ENCODE measurements around the gene PDE4B.

The PDE4B gene

DNA sequence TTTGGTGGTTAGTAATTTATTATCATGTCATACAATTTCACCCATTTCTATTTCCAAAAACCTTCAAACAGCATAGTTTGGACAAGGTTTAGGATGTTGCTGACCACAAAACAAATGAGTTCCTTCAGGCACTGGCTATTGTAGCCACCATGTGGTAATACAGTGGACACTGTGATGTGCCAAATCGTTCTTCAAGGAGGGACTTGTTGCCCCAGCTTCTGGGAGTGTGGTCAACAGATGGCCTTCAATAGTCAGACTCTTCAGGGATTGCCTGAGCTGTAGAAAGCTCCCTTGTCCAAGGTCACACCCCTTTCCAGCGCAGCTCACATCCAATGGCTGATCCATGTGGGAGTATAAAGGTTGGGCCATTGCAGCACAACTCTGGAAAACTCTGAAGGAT lies 2.6 kb downstream of the PDE4B start:
- H3K36me3 ChIP-seq (ENCODE audit: control insufficient read depth, insufficient read depth, low read length), result no peaks in the 10 kb centered on the region
- H3K4me1 ChIP-seq (ENCODE audit: control insufficient read depth, low read depth, low read length), result no peaks in the 10 kb centered on the region
- H4K8ac ChIP-seq (ENCODE audit: low read depth, low read length), result no peak overlapping the region
- no peak overlapping the region for H3K4ac ChIP-seq (ENCODE audit: low read depth, low read length)
- no peak overlapping the region for H2BK15ac ChIP-seq (replicated peaks; ENCODE audit: low read depth)
- no peak for DNase-seq
- no peak overlapping the region for H3K9ac ChIP-seq (ENCODE audit: low read length)
- no peak overlapping the region for H3K23ac ChIP-seq (ENCODE audit: low read length)
- no peak overlapping the region for H3K56ac ChIP-seq (ENCODE audit: low read length)
- no peak overlapping the region for H2AK5ac ChIP-seq (ENCODE audit: low read length)
- no peaks in the 10 kb centered on the region for H3K79me1 ChIP-seq (ENCODE audit: low read length)
- no peak overlapping the region for H3K4me2 ChIP-seq (ENCODE audit: low read length)
- no peak overlapping the region for H2BK120ac ChIP-seq (ENCODE audit: low read depth, low read length)
- H3K4me3 ChIP-seq (ENCODE audit: low read length), result no peak overlapping the region
- H3K79me2 ChIP-seq (ENCODE audit: control insufficient read depth, insufficient read depth, low read length), result no peaks in the 10 kb centered on the region
- no peak overlapping the region for H3K18ac ChIP-seq (ENCODE audit: low read length)
- no peak overlapping the region for H4K5ac ChIP-seq (ENCODE audit: low read length)
- H2BK5ac ChIP-seq (ENCODE audit: low read length), result no peak overlapping the region
- no peak overlapping the region for H3K27ac ChIP-seq (ENCODE audit: low read depth, low read length)
- WGBS (ENCODE audit: extremely low coverage, insufficient coverage, low lambda C conversion rate), result no CpG with 5 or more reads among the region's 2 CpGs
- H3K27me3 ChIP-seq (ENCODE audit: insufficient read depth, low read length, poor library complexity), result peaks cover 26% of the 10 kb centered on the region

DNA sequence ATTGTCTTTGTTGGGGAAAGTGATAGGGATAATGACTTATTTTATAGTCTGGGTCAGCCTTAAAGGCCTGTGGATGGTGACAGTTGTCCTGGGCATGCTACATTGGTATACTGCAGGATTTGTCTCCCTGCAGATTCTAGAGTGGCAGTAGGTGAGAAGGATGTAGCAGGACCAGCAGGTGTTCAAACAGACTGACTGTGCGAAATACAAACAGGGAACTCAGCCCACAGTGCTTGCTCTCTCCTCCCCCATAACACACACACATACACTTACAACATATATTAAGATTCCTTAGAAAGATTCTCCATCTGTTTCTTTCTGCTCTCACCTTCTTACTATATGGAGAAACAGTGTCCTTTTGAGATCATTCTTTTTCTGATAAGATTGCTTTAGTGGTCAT lies 6.9 kb downstream of the PDE4B start:
- no peak overlapping the region for H3K4me2 ChIP-seq (ENCODE audit: low read length)
- no peaks in the 10 kb centered on the region for H3K79me2 ChIP-seq (ENCODE audit: control insufficient read depth, insufficient read depth, low read length)
- H2BK5ac ChIP-seq (ENCODE audit: low read length), result no peak overlapping the region
- H3K4me3 ChIP-seq (ENCODE audit: low read length), result no peak overlapping the region
- H3K18ac ChIP-seq (ENCODE audit: low read length), result no peak overlapping the region
- no peak overlapping the region for H3K4ac ChIP-seq (ENCODE audit: low read depth, low read length)
- H3K27ac ChIP-seq (ENCODE audit: low read depth, low read length), result no peak overlapping the region
- H2AK5ac ChIP-seq (ENCODE audit: low read length), result no peak overlapping the region
- H3K4me1 ChIP-seq (ENCODE audit: control insufficient read depth, low read depth, low read length), result no peaks in the 10 kb centered on the region
- DNase-seq, result no peak
- no peak overlapping the region for H2BK15ac ChIP-seq (replicated peaks; ENCODE audit: low read depth)
- no peak overlapping the region for H2BK120ac ChIP-seq (ENCODE audit: low read depth, low read length)
- H3K36me3 ChIP-seq (ENCODE audit: control insufficient read depth, insufficient read depth, low read length), result no peaks in the 10 kb centered on the region
- H3K79me1 ChIP-seq (ENCODE audit: low read length), result no peaks in the 10 kb centered on the region
- H3K23ac ChIP-seq (ENCODE audit: low read length), result no peak overlapping the region
- H4K5ac ChIP-seq (ENCODE audit: low read length), result no peak overlapping the region
- peaks cover 4% of the 10 kb centered on the region for H3K27me3 ChIP-seq (ENCODE audit: insufficient read depth, low read length, poor library complexity)
- no peak overlapping the region for H3K56ac ChIP-seq (ENCODE audit: low read length)
- no peak overlapping the region for H3K9ac ChIP-seq (ENCODE audit: low read length)
- WGBS (ENCODE audit: extremely low coverage, insufficient coverage, low lambda C conversion rate), result no CpG with 5 or more reads among the region's 1 CpG
- no peak overlapping the region for H4K8ac ChIP-seq (ENCODE audit: low read depth, low read length)

DNA sequence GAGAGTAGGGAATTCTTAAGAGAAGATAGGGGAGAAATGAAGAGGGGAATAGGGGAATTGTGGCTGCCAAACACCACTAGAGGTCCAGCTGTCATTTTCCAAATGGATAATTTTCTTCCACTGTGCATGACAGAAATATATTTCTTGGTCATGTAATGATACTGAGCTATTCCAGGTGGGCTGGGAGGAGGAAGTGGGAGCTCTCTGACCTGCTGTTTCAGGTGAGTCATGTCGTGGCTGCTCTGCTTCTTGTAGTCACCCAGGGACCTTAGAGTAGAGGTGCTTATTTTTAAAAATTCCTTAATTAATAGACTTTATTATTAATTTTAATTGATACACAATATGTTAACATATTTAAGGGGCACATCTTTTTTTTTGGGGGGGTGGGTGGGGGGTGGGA lies 11.9 kb downstream of the PDE4B start:
- Histone ChIP-seq H2BK15ac (replicated peaks; ENCODE audit: low read depth) (no peak overlapping the region), H2AK5ac (ENCODE audit: low read length) (no peak overlapping the region), H3K4ac (ENCODE audit: low read depth, low read length) (no peak overlapping the region), H3K4me1 (ENCODE audit: control insufficient read depth, low read depth, low read length) (no peaks in the 10 kb centered on the region), H3K27ac (ENCODE audit: low read depth, low read length) (no peak overlapping the region), H3K27me3 (ENCODE audit: insufficient read depth, low read length, poor library complexity) (no peaks in the 10 kb centered on the region), H4K5ac (ENCODE audit: low read length) (no peak overlapping the region), H2BK120ac (ENCODE audit: low read depth, low read length) (no peak overlapping the region), H3K23ac (ENCODE audit: low read length) (no peak overlapping the region), H3K79me2 (ENCODE audit: control insufficient read depth, insufficient read depth, low read length) (no peaks in the 10 kb centered on the region), H3K9ac (ENCODE audit: low read length) (no peak overlapping the region), H3K4me2 (ENCODE audit: low read length) (no peak overlapping the region), H3K4me3 (ENCODE audit: low read length) (no peak overlapping the region), H4K8ac (ENCODE audit: low read depth, low read length) (no peak overlapping the region), H3K56ac (ENCODE audit: low read length) (no peak overlapping the region), H3K36me3 (ENCODE audit: control insufficient read depth, insufficient read depth, low read length) (no peaks in the 10 kb centered on the region), H2BK5ac (ENCODE audit: low read length) (no peak overlapping the region), H3K18ac (ENCODE audit: low read length) (no peak overlapping the region), H3K79me1 (ENCODE audit: low read length) (no peaks in the 10 kb centered on the region)
- no peak for DNase-seq
- WGBS (ENCODE audit: extremely low coverage, insufficient coverage, low lambda C conversion rate), result no CpG with 5 or more reads among the region's 1 CpG

DNA sequence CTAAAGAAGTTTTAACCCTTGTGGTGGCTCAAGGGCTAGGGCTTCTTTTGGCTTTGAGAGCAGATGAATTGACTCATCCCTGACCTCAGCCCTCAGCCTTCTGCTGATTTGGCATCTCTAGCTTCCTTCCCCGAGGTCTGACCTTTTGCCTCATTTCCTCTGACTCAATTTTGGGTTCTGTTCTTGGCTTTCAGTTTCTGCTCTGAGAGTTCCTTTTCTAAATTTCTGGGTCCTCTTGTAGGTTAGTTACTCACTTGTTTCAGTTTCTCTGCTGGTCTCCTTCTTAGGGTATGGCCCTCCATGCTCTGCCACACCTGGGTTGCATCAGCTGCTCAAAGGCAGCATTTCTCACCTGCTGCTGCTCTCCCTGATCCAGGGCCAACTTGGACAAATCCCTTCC lies 19.4 kb downstream of the PDE4B start:
- Histone ChIP-seq H2BK15ac (replicated peaks; ENCODE audit: low read depth) (no peak overlapping the region), H3K4ac (ENCODE audit: low read depth, low read length) (no peak overlapping the region), H3K27me3 (ENCODE audit: insufficient read depth, low read length, poor library complexity) (no peaks in the 10 kb centered on the region), H4K8ac (ENCODE audit: low read depth, low read length) (no peak overlapping the region), H3K56ac (ENCODE audit: low read length) (no peak overlapping the region), H3K4me2 (ENCODE audit: low read length) (no peak overlapping the region), H3K36me3 (ENCODE audit: control insufficient read depth, insufficient read depth, low read length) (no peaks in the 10 kb centered on the region), H3K4me1 (ENCODE audit: control insufficient read depth, low read depth, low read length) (no peaks in the 10 kb centered on the region), H3K18ac (ENCODE audit: low read length) (no peak overlapping the region), H2BK5ac (ENCODE audit: low read length) (no peak overlapping the region), H3K79me1 (ENCODE audit: low read length) (no peaks in the 10 kb centered on the region), H2BK120ac (ENCODE audit: low read depth, low read length) (no peak overlapping the region), H2AK5ac (ENCODE audit: low read length) (no peak overlapping the region), H3K23ac (ENCODE audit: low read length) (no peak overlapping the region), H4K5ac (ENCODE audit: low read length) (no peak overlapping the region), H3K79me2 (ENCODE audit: control insufficient read depth, insufficient read depth, low read length) (no peaks in the 10 kb centered on the region), H3K9ac (ENCODE audit: low read length) (no peak overlapping the region), H3K4me3 (ENCODE audit: low read length) (no peak overlapping the region), H3K27ac (ENCODE audit: low read depth, low read length) (no peak overlapping the region)
- no CpG with 5 or more reads among the region's 1 CpG for WGBS (ENCODE audit: extremely low coverage, insufficient coverage, low lambda C conversion rate)
- DNase-seq, result peak; percentile 59

DNA sequence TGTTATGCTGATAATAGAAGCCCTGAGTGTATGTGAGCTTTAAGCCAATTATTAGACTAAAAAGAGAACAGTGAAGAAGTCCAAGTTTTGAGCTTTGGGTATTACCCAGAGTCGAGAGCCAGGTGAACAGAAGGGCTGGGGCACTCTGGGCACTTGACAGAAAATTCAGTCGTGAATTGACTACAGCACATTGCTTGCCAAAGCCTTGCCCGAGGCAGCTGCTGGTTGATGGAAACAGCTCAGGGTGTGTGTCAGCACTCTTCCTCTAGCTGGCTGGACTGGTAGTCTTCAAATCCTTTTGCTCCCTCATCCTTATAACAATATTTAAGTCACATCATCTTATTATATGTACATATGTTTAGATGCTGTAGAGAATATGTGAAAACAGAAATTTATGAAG lies 21.3 kb downstream of the PDE4B start:
- H3K23ac ChIP-seq (ENCODE audit: low read length), result no peak overlapping the region
- no peak overlapping the region for H3K9ac ChIP-seq (ENCODE audit: low read length)
- WGBS (ENCODE audit: extremely low coverage, insufficient coverage, low lambda C conversion rate), result no CpG with 5 or more reads among the region's 3 CpGs
- no peak overlapping the region for H3K4me3 ChIP-seq (ENCODE audit: low read length)
- no peak for DNase-seq
- no peak overlapping the region for H2BK5ac ChIP-seq (ENCODE audit: low read length)
- no peak overlapping the region for H2BK120ac ChIP-seq (ENCODE audit: low read depth, low read length)
- no peaks in the 10 kb centered on the region for H3K79me2 ChIP-seq (ENCODE audit: control insufficient read depth, insufficient read depth, low read length)
- H3K36me3 ChIP-seq (ENCODE audit: control insufficient read depth, insufficient read depth, low read length), result no peaks in the 10 kb centered on the region
- no peak overlapping the region for H3K4me2 ChIP-seq (ENCODE audit: low read length)
- no peak overlapping the region for H3K18ac ChIP-seq (ENCODE audit: low read length)
- H2BK15ac ChIP-seq (replicated peaks; ENCODE audit: low read depth), result no peak overlapping the region
- H4K5ac ChIP-seq (ENCODE audit: low read length), result no peak overlapping the region
- H3K79me1 ChIP-seq (ENCODE audit: low read length), result no peaks in the 10 kb centered on the region
- H3K27ac ChIP-seq (ENCODE audit: low read depth, low read length), result no peak overlapping the region
- no peak overlapping the region for H4K8ac ChIP-seq (ENCODE audit: low read depth, low read length)
- no peaks in the 10 kb centered on the region for H3K4me1 ChIP-seq (ENCODE audit: control insufficient read depth, low read depth, low read length)
- H3K56ac ChIP-seq (ENCODE audit: low read length), result no peak overlapping the region
- H3K27me3 ChIP-seq (ENCODE audit: insufficient read depth, low read length, poor library complexity), result no peaks in the 10 kb centered on the region
- H2AK5ac ChIP-seq (ENCODE audit: low read length), result no peak overlapping the region
- no peak overlapping the region for H3K4ac ChIP-seq (ENCODE audit: low read depth, low read length)

DNA sequence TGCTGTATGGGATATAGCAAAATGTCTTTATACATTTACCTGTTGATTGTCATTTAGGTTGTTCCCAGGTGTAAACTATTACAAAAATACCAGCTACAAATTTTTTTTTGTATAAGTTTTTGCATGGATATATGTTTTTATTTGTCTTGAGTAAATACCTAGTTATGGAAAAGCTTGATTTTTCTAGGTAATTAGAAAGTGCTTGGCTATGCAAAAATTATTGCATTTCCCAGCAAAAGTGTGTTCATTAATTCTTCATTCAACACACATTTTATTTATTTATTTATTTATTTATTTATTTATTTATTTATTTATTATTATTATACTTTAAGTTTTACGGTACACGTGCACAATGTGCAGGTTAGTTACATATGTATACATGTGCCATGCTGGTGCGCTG lies 22.1 kb downstream of the PDE4B start:
- H2BK120ac ChIP-seq (ENCODE audit: low read depth, low read length), result no peak overlapping the region
- H3K4me2 ChIP-seq (ENCODE audit: low read length), result no peak overlapping the region
- H3K4me3 ChIP-seq (ENCODE audit: low read length), result no peak overlapping the region
- no peak overlapping the region for H3K9ac ChIP-seq (ENCODE audit: low read length)
- no peaks in the 10 kb centered on the region for H3K79me1 ChIP-seq (ENCODE audit: low read length)
- H3K23ac ChIP-seq (ENCODE audit: low read length), result no peak overlapping the region
- no peak overlapping the region for H2AK5ac ChIP-seq (ENCODE audit: low read length)
- H3K27ac ChIP-seq (ENCODE audit: low read depth, low read length), result no peak overlapping the region
- no peak overlapping the region for H3K4ac ChIP-seq (ENCODE audit: low read depth, low read length)
- no CpG with 5 or more reads among the region's 3 CpGs for WGBS (ENCODE audit: extremely low coverage, insufficient coverage, low lambda C conversion rate)
- no peaks in the 10 kb centered on the region for H3K36me3 ChIP-seq (ENCODE audit: control insufficient read depth, insufficient read depth, low read length)
- H4K8ac ChIP-seq (ENCODE audit: low read depth, low read length), result no peak overlapping the region
- no peaks in the 10 kb centered on the region for H3K4me1 ChIP-seq (ENCODE audit: control insufficient read depth, low read depth, low read length)
- H3K56ac ChIP-seq (ENCODE audit: low read length), result no peak overlapping the region
- no peak overlapping the region for H4K5ac ChIP-seq (ENCODE audit: low read length)
- DNase-seq, result no peak
- no peaks in the 10 kb centered on the region for H3K27me3 ChIP-seq (ENCODE audit: insufficient read depth, low read length, poor library complexity)
- H3K79me2 ChIP-seq (ENCODE audit: control insufficient read depth, insufficient read depth, low read length), result no peaks in the 10 kb centered on the region
- no peak overlapping the region for H3K18ac ChIP-seq (ENCODE audit: low read length)
- H2BK5ac ChIP-seq (ENCODE audit: low read length), result no peak overlapping the region
- no peak overlapping the region for H2BK15ac ChIP-seq (replicated peaks; ENCODE audit: low read depth)

All from mesendoderm (in vitro differentiated cells).